Activated CD8-positive, alpha-beta memory T cell treated with anti-CD3 and anti-CD28 coated beads for 1 hour (primary cell): ENCODE data around the gene SLC25A22.
A peak's percentile ranks its signal among the peaks of the same experiment; 100 is the strongest.

Experiments
- DNase-seq, 2 donors: peaks; one replicate each; pipeline ENCODE4 v3.0.0-alpha.2; 2020; ENCODE audit warnings: low read depth in 1 of 2; ENCODE audit errors: extremely low read depth in 1 of 2

Gene SLC25A22

DNA sequence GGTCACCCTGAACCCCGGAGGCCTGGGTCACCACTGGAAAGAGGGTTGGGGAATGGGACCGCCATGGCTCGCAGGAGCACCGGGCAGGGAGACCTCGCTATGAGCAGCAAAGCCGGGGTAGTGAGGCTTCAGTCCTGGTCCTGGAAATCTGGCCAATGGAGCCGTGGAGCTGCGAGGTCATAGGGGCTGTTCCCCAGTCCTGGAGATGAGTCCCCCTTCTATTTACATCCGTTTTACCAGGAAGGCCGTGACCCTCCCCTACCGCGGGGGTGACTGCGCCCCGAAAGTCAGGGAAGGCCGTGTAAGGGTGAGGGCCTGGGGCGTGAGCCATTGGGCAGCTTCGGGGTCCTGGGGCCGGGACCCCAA, 6.5 kb upstream of the SLC25A22 start:
- DNase-seq, result no peak

DNA sequence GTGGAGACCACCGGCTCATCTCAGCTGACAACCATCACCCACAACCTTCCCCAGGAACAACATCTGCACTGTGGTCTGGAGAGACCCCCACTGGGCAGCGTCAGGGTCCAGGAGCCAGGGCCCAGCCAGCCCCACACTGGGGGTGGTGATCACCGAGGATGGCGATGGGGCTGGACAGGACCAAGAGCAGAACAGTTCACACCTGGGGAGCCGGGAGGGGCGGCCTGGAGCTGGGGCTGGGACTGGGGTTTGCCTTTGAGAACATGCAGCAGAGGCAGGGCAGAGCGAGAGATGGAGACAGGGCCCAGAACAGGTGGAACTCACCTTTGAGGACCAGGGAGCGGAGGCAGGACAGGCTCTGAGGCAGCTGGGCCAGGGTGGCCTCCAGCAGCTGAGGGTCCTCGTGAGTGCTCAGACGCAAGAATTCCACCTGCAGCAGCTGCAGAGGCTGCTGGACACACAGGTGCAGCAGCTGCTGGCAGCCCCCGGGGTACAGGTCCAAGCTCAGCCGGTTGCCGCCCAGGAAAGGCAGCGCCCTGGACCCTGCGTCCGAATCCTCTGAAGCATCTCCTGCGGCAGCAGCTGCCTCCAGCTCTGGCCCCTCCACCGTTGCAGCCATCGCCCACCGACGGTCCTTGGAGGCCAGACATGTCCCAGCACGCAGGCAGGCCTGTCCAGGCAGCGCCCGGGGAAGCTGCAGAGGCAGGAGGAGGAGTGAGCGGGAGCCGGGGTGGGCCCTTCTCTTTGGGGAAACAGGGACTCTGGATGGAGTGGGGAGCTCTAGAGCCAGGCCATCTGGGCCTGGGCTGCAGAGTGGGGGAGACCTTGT, 5.9 kb upstream of the SLC25A22 start:
- no peak for DNase-seq

DNA sequence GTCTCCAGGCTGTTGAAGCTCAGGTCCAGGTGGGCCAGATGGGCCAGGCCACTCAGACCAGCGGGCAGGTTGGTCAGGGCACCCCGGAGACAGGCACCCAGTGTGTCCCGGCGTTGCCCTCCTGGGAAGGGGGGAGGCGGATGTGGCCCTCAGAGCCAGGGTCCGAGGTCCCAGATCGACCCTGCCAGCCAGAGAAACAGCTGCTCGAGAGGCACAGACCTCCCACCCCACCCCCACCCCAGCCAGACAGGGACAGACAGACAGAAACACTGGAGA, 5.3 kb upstream of the SLC25A22 start:
- DNase-seq, result no peak

- DNase-seq, result no peak
Measured at GRCh38 chr11:802693-803466, 4.8 kb upstream of the SLC25A22 start.

DNA sequence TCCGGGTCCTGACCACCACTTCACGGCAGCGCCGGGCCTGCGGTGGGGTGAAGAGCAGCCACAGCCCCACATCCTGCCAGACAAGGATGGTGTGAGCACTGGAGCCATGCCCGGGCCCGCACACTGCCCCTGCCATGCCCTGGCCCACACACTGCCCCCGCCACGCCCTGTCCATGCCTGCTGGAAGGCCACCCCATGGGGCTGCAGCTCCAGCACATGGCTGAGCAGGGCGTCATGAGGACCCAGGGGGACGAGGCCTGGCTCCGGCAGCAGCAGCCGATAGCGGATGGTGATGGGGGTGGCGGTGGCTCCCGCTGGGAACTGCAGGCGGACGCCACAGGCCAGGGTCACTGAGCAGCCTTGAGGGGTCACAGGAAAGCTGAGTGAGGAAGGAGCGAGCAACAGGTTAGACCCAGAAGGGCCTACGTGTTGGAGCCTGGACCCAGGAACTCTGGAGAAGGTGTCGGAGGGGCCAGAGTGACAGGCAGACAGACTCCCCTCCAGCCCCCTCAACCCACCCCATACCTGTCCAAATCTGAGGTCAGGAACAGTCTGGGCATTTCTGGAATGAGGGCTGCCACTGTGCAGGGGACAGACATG, 4.0 kb upstream of the SLC25A22 start:
- DNase-seq, result no peak

DNA sequence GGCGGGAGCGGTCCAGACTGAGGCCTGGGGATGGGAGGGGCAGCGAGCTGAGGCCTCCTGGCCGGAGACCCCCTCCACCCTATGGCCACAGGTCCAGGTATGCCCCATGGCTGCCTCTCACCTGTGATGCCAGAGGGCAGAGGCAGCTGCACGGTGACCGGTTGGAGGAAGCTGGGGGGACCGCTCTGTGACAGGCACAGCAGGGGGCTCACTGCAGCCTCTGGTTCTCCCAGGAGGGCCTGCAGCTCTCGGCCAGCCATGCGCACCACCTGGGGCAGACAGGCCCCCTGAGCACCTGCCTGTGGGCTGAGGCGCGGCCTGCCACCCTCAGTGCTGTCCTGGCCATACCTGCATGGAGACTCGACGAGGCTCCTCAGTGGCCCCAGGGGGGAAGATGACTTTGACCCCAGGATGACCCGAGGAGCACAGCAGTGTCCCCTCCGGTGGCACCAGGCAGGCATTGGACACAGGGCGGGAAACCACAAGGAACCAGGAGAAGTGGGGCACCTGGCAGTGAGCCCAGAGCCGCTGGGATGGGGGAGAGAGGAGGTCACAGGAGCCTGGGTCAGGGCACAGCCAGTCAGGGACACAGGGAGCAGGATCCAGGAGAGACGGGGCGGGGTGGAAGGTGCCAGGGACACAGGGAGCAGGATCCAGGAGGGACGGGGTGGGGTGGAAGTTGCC, 3.2 kb upstream of the SLC25A22 start:
- DNase-seq, result no peak

- no peak for DNase-seq
Measured at GRCh38 chr11:800473-800872, 2.4 kb upstream of the SLC25A22 start.

GRCh38 chr11:799641-800316, 1.7 kb upstream of the SLC25A22 start:
- no peak for DNase-seq

GRCh38 chr11:797296-798092, 587 bp downstream of the SLC25A22 start:
- DNase-seq, result peak; percentile 52 to 63

GRCh38 chr11:796565-797295, 1.4 kb downstream of the SLC25A22 start:
- no peak for DNase-seq

- peak in 1 of 2 donors; percentile 56 for DNase-seq
Measured at GRCh38 chr11:795634-796564, 2.2 kb downstream of the SLC25A22 start.

DNA sequence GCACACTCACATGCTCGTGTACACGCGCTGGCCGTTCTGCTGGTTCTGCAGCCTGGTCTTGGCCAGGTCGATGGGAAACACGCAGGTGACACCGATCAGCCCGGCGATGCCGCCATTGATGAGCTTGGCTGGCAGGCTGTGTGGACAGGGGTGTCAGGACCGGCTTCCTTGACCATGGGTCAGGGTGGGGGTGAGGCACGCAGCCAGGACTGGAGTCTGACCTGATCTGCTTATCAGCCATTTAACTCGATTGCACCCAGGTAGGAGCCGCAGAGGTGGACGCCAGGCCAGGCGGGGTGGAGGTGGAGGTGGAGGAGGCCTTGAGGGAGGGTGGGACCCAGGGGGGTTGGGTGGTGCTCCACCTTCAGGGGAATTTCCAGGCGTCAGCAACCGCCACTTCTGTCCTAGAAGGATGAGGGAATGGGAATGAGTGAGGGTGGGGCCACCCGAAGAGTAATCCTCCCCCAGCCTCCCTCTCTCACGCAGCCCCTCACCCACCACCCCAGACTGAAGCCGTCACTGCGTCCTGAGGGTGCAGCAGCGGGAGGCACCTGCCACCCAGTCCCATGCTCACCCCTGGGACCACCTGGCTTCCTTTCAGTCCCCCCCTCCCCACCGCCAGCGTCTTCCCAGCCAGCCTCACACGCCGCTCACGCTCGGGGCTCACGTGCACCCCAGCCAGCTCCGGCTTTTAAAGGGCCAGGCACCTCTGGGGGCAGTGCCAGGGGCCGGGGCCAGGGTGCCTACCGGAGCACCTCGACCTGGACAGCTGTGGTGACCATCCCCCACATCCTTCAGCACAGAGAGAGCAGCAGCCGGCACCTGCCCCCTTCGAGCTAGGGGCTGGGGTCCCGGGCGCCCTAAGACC, 3.1 kb downstream of the SLC25A22 start:
- no peak for DNase-seq

- no peak for DNase-seq
Measured at GRCh38 chr11:794013-794765, 3.9 kb downstream of the SLC25A22 start.

DNA sequence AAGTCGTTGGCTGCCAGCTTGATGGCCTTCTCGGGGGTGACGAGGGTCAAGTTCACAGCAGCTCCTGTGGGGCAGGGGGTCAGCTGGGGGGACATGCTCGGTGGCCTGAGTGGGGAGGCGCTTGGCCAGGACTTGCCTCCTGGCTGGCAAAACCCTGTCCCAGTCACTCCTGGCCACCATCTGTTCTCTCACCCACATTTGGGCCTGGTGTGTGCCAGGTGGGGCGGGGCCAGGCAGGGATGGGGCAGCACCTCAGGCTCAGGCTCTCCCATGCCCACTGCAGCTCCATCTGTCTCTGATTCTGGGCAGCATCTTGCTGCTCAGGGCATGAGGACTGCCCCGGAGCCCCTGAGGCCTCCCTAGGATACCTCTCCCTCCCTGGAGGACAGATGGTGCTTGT, 4.5 kb downstream of the SLC25A22 start:
- DNase-seq, result no peak

DNA sequence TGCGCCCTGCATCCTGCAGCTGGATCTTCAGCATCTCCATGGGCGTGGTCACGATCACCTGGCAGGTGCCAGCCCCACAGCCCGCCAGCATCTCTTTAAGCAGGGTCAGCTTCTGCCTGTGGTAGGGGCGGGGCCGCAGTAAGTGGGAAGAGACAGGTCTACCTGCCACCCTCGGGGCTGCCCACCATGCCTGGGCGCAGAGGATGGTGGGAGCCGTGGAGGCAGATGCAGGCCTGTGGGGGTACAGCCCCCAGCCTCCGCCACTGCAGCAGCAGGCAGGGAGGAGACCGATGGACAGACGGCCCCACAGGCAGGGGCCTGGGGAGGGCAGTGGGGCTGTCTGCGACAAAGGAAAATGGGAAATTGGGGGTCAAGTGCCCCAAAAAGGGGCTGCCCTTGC, 5.2 kb downstream of the SLC25A22 start:
- no peak for DNase-seq

DNA sequence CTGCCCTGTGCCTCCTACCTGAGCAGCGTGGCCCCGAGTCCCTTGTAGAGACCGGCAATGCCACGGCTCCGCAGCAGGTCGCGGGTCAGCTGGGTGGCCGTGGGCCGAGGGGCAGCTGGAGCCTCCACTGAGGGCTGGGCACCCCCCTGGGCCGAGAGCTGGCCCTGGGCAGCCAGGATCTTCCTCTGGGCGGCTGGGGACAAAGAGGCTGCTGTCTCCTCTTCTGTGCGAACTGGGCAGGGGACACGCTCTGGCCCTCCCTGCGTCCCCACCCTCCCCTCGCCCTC, 5.6 kb downstream of the SLC25A22 start:
- no peak for DNase-seq
